CD4-positive, alpha-beta T cell treated with Interleukin-4 for 4 hours (primary cell): ENCODE measurements around the gene SLC25A45.
A peak's percentile ranks its signal among the peaks of the same experiment; 100 is the strongest.

Experiments
- DNase-seq: peaks from one replicate; pipeline ENCODE4 v3.0.0-alpha.2; 2020

SLC25A45 gene

GRCh38 chr11:65402790-65403189, 20.3 kb upstream of the SLC25A45 start:
- no peak for DNase-seq

- DNase-seq: no peak
These were observed 19.4 kb upstream of the SLC25A45 start for GRCh38 chr11:65401803-65402248.

- no peak for DNase-seq
These were observed 18.8 kb upstream of the SLC25A45 start for GRCh38 chr11:65401073-65401802.

- DNase-seq: no peak
These were observed 18.0 kb upstream of the SLC25A45 start for GRCh38 chr11:65400307-65401072.

GRCh38 chr11:65399845-65400244, 17.4 kb upstream of the SLC25A45 start:
- DNase-seq: no peak

- DNase-seq: no peak
These were observed 16.8 kb upstream of the SLC25A45 start for GRCh38 chr11:65399249-65399648.

- no peak for DNase-seq
These were observed 16.0 kb upstream of the SLC25A45 start for GRCh38 chr11:65398362-65398910.

- DNase-seq: no peak
These were observed 14.6 kb upstream of the SLC25A45 start for GRCh38 chr11:65396769-65397745.

- no peak for DNase-seq
These were observed 13.6 kb upstream of the SLC25A45 start for GRCh38 chr11:65395961-65396530.

GRCh38 chr11:65394125-65394536, 11.7 kb upstream of the SLC25A45 start:
- no peak for DNase-seq

- DNase-seq: no peak
These were observed 11.2 kb upstream of the SLC25A45 start for GRCh38 chr11:65393513-65394079.

- DNase-seq: no peak
These were observed 10.5 kb upstream of the SLC25A45 start for GRCh38 chr11:65392899-65393298.

- DNase-seq: no peak
These were observed 9.9 kb upstream of the SLC25A45 start for GRCh38 chr11:65392186-65392829.

GRCh38 chr11:65390996-65391395, 8.6 kb upstream of the SLC25A45 start:
- DNase-seq: no peak

- no peak for DNase-seq
These were observed 7.9 kb upstream of the SLC25A45 start for GRCh38 chr11:65390099-65390941.

- no peak for DNase-seq
These were observed 7.0 kb upstream of the SLC25A45 start for GRCh38 chr11:65389294-65389980.

GRCh38 chr11:65388731-65389130, 6.3 kb upstream of the SLC25A45 start:
- DNase-seq: no peak

- DNase-seq: peak; percentile 85
These were observed 4.1 kb upstream of the SLC25A45 start, which contains the start of gene FRMD8 for GRCh38 chr11:65386307-65387140. TSS of gene FRMD8 (plus strand) at chr11:65386637. CDS start at chr11:65387037, 400 bp downstream.
